Liver (tissue), 9 donors: ENCODE measurements around the gene PTGIR. TPM values are rescaled to one million over a fixed set of nuclear protein-coding genes. Genes with fewer than 3 reads are reported as not detected.
A peak's percentile ranks its signal among the peaks of the same experiment; 100 is the strongest.

Source experiments
- DNase-seq: peaks from one replicate; pipeline ENCODE4 v3.0.0-alpha.2; 2017; ENCODE audit warnings: low spot score
- H3K27ac ChIP-seq, 2 donors: one replicate each; pipeline ENCODE4 v1.7.0; 2013; ENCODE audit warnings: inconsistent platforms in 2 of 2, low read length in 2 of 2, control low read depth in 1 of 2, low read depth in 1 of 2, mild to moderate bottlenecking in 1 of 2
- H3K27me3 ChIP-seq, 4 donors: one replicate each; pipeline versions ENCODE4 v1.6.1 to v1.7.0; 2013; ENCODE audit warnings: low read length in 3 of 4, inconsistent platforms in 1 of 4, mild to moderate bottlenecking in 1 of 4, moderate library complexity in 1 of 4; ENCODE audit not compliant: control insufficient read depth in 4 of 4, insufficient read depth in 4 of 4
- H3K36me3 ChIP-seq, 4 donors: one replicate each; pipeline versions ENCODE4 v1.6.1 to v1.7.0; 2013; ENCODE audit warnings: low read length in 3 of 4, mild to moderate bottlenecking in 3 of 4, low read depth in 1 of 4, moderate library complexity in 1 of 4; ENCODE audit not compliant: control insufficient read depth in 4 of 4, insufficient read depth in 3 of 4
- H3K4me1 ChIP-seq, 4 donors: one replicate each; pipeline versions ENCODE4 v1.6.1 to v1.7.0; 2013; ENCODE audit warnings: low read length in 3 of 4, mild to moderate bottlenecking in 3 of 4, moderate library complexity in 1 of 4; ENCODE audit not compliant: control insufficient read depth in 4 of 4, insufficient read depth in 4 of 4
- H3K4me3 ChIP-seq, 3 donors: one replicate each; pipeline versions ENCODE4 v1.6.1 to v1.7.0; 2013; ENCODE audit warnings: low read length in 3 of 3, control low read depth in 1 of 3, low read depth in 1 of 3, mild to moderate bottlenecking in 1 of 3
- H3K9ac ChIP-seq, 2 donors: one replicate each; pipeline ENCODE4 v1.7.0; 2013; ENCODE audit warnings: low read length in 2 of 2, mild to moderate bottlenecking in 2 of 2, moderate library complexity in 2 of 2, control low read depth in 1 of 2, low read depth in 1 of 2
- H3K9me3 ChIP-seq, 4 donors: one replicate each; pipeline versions ENCODE4 v1.6.1 to v1.7.0; 2013; ENCODE audit warnings: low read length in 3 of 4; ENCODE audit not compliant: control insufficient read depth in 4 of 4
- EGR1 ChIP-seq, 2 donors: IDR thresholded peaks; 2 replicates each; pipeline ENCODE4 v1.6.1; 2016 to 2018; ENCODE audit warnings: antibody characterized with exemption in 2 of 2, low read depth in 2 of 2
- FOXA1 ChIP-seq: IDR thresholded peaks from 2 replicates; pipeline ENCODE4 v1.6.1; 2016; ENCODE audit warnings: antibody characterized with exemption
- HNF4A ChIP-seq, 2 donors: conservative IDR thresholded peaks; 2 replicates each; pipeline ENCODE4 v1.6.1; 2016; ENCODE audit warnings: antibody characterized with exemption in 2 of 2, mild to moderate bottlenecking in 2 of 2
- HNF4G ChIP-seq: IDR thresholded peaks from 2 replicates; pipeline ENCODE4 v1.6.1; 2016; ENCODE audit warnings: antibody characterized with exemption
- JUND ChIP-seq, 2 donors: IDR thresholded peaks; 2 replicates each; pipeline ENCODE4 v1.6.1; 2016; ENCODE audit warnings: antibody characterized with exemption in 2 of 2
- NR2F2 ChIP-seq: IDR thresholded peaks from 2 replicates; pipeline ENCODE4 v1.6.1; 2016; ENCODE audit warnings: antibody characterized with exemption
- RXRA ChIP-seq, 2 donors: IDR thresholded peaks; 2 replicates each; pipeline ENCODE4 v1.6.1; 2017 to 2018; ENCODE audit warnings: antibody characterized with exemption in 2 of 2, mild to moderate bottlenecking in 1 of 2
- SP1 ChIP-seq: IDR thresholded peaks from 2 replicates; pipeline ENCODE4 v1.6.1; 2018; ENCODE audit warnings: antibody characterized with exemption, mild to moderate bottlenecking
- TAF1 ChIP-seq: conservative IDR thresholded peaks from 2 replicates; pipeline ENCODE4 v1.6.1; 2016; ENCODE audit warnings: antibody characterized with exemption, mild to moderate bottlenecking
- YY1 ChIP-seq: IDR thresholded peaks from 2 replicates; pipeline ENCODE4 v1.6.1; 2016; ENCODE audit warnings: antibody characterized with exemption, mild to moderate bottlenecking
- WGBS: extraction: QIAGEN DNeasy Blood & Tissue Kit; methylation state at CpG from one replicate; pipeline ENCODE4 v1.1.7; 2013; 5-methylcytosine and 5-hydroxymethylcytosine counted together
- polyA plus RNA-seq, 2 donors: library from polyadenylated mRNA; stranded (reverse) in 1 of 2; unstranded in 1 of 2; fragments of 200-250 nt in 1 of 2; fragments of >200 nt in 1 of 2; fragmentation: Nextera tagmentation in 1 of 2; extraction: Ambion mirVana in 1 of 2; gene quantifications; one replicate each; pipeline versions ENCODE4 v1.2.1 to v1.2.3, GENCODE V29; 2013 to 2015
- total RNA-seq, 2 donors: library from RNA; depleted of rRNA; stranded (reverse); fragments of >200 nt; gene quantifications; one replicate each; pipeline ENCODE4 v1.2.3, GENCODE V29; 2014
- TF ChIP-seq, protein P1 (sequence below): IDR thresholded peaks from 2 replicates; pipeline ENCODE4 v1.6.1; 2016; ENCODE audit warnings: antibody characterized with exemption, mild to moderate bottlenecking
- TF ChIP-seq, protein P2 (sequence below): IDR thresholded peaks from 2 replicates; pipeline ENCODE4 v1.6.1; 2016; ENCODE audit warnings: antibody characterized with exemption
- TF ChIP-seq, protein P3 (sequence below): IDR thresholded peaks from 2 replicates; pipeline ENCODE4 v1.6.1; 2016; ENCODE audit warnings: antibody characterized with exemption
- donor health status: healthy.
- donor health status: healthy.
- donor health status: healthy.
- donor health status: healthy.
- donor health status: healthy.

PTGIR gene
- total and polyA plus RNA-seq, 4 donors, result 1.4 to 5.9 (median 2.9) TPM

DNA sequence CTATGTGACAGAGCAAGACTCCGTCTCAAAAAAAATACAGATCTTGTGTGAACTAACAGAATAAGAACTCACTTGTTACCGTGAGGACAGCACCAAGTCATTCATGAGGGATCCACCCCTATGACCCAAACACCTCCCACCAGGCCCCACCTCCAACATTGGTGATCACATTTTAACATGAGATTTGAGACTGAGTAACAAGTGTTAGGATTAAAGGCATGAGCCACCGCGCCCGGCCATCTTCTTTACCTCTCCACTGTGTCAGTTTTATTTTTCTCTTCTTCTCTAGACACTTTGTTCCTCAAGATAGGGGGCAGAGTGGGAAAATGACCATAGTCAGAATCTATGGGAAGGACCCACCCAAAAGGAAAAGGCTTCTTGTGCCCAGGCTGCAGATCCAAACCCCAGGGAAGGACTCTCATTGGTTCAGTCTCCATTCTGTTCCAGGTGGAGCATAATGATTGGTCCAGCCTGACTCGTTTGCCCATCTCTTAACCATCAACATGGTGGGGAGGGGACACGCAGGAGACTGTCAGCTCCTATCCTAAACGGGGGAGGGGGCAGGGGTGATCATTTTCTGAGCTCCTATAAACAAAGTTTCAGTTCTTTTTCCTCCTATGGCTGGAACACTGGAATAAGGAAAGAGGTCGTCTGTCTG, 25.0 kb downstream of the PTGIR start:
- H3K36me3 ChIP-seq, result no peaks in the 10 kb centered on the region
- peak overlapping the region; percentile 95 to 97 for H3K9ac ChIP-seq
- no peaks in the 10 kb centered on the region for H3K27me3 ChIP-seq
- WGBS, result 69% methylated on average over 9 of the region's 9 CpGs
- TF ChIP-seq EGR1 (IDR thresholded peaks at IDR 0.05; ENCODE audit: low read depth in 2 of 2) (no peak), TAF1 (no peak), SP1 (no peak)
- H3K9me3 ChIP-seq, result peaks cover 0 to 2% (median under 1%) of the 10 kb centered on the region in 4 donors
- no peak for DNase-seq
- peak overlapping the region; percentile 77 to 95 (median 82) for H3K4me3 ChIP-seq
- H3K27ac ChIP-seq, result peak overlapping the region; percentile 98 to 100
- peaks cover 6 to 34% (median 29%) of the 10 kb centered on the region in 4 donors for H3K4me1 ChIP-seq

DNA sequence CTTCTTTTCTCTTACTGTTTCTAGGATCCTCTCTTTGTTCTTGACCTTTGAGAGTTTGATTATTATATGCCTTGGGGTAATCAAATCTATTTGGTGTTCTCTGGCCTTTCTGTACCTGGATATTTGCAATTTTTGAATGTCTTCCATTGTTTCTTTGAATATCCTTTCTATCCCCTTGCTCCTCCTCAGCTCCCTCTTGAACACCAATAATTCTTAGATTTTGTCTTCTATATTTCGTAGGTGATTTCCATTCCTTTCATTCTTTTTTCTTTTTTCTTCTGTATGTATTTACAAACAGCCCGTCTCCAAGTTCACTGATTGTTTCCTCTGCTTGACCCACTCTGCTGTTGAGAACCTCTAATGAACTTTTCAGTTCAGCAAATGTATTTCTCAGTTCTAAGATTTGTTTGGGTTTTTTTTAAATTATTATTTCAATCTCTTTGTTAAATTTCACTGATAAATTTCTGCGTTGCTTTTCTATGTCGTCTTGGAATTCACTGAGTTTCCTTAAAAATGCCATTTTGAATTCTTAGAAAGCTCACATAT, 26.4 kb downstream of the PTGIR start:
- no peak for DNase-seq
- no peak overlapping the region for H3K9ac ChIP-seq
- peaks cover 2 to 20% (median 15%) of the 10 kb centered on the region in 4 donors for H3K4me1 ChIP-seq
- H3K27ac ChIP-seq, result no peak overlapping the region
- no peak for TF ChIP-seq YY1
- TF ChIP-seq, protein P1, sequence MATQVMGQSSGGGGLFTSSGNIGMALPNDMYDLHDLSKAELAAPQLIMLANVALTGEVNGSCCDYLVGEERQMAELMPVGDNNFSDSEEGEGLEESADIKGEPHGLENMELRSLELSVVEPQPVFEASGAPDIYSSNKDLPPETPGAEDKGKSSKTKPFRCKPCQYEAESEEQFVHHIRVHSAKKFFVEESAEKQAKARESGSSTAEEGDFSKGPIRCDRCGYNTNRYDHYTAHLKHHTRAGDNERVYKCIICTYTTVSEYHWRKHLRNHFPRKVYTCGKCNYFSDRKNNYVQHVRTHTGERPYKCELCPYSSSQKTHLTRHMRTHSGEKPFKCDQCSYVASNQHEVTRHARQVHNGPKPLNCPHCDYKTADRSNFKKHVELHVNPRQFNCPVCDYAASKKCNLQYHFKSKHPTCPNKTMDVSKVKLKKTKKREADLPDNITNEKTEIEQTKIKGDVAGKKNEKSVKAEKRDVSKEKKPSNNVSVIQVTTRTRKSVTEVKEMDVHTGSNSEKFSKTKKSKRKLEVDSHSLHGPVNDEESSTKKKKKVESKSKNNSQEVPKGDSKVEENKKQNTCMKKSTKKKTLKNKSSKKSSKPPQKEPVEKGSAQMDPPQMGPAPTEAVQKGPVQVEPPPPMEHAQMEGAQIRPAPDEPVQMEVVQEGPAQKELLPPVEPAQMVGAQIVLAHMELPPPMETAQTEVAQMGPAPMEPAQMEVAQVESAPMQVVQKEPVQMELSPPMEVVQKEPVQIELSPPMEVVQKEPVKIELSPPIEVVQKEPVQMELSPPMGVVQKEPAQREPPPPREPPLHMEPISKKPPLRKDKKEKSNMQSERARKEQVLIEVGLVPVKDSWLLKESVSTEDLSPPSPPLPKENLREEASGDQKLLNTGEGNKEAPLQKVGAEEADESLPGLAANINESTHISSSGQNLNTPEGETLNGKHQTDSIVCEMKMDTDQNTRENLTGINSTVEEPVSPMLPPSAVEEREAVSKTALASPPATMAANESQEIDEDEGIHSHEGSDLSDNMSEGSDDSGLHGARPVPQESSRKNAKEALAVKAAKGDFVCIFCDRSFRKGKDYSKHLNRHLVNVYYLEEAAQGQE, result no peak
- TF ChIP-seq SP1, result no peak
- no peak for TF ChIP-seq FOXA1
- TF ChIP-seq HNF4A (conservative IDR thresholded peaks at IDR 0.05), result no peak
- no peak for TF ChIP-seq JUND (IDR thresholded peaks at IDR 0.05)
- H3K27me3 ChIP-seq, result no peaks in the 10 kb centered on the region
- whole genome bisulfite sequencing, result 97% methylated on average over 4 of the region's 4 CpGs
- H3K4me3 ChIP-seq, result no peak overlapping the region
- H3K9me3 ChIP-seq, result peaks cover 0 to 2% (median under 1%) of the 10 kb centered on the region in 4 donors
- no peaks in the 10 kb centered on the region for H3K36me3 ChIP-seq

DNA sequence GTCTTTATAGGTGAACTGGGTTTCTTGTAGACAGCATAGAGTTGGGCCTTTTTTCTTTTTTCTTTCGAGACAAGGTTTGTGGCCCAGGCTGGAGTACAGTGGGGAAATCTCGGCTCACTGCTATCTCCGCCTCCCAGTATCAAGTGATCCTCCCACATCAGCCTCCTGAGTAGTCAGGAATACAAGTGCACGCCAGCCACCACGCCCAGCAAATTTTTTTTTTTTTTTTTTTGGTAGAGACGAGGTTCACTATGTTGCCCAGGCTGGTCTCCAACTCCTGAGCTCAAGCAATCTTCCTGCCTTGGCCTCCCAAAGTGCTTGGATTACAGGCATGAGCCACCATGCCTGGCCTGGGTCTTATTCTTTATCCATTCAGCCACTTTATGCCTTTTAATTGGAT, 28.9 kb downstream of the PTGIR start:
- H3K36me3 ChIP-seq, result no peaks in the 10 kb centered on the region
- peaks cover 0 to 4% (median 2%) of the 10 kb centered on the region in 4 donors for H3K4me1 ChIP-seq
- H3K27ac ChIP-seq, result no peak overlapping the region
- no peak for DNase-seq
- 89% methylated on average over 6 of the region's 6 CpGs for WGBS
- no peaks in the 10 kb centered on the region for H3K27me3 ChIP-seq
- H3K4me3 ChIP-seq, result no peak overlapping the region
- no peak for TF ChIP-seq RXRA (IDR thresholded peaks at IDR 0.05)
- no peak for TF ChIP-seq HNF4G
- TF ChIP-seq, protein P1, result no peak
- TF ChIP-seq NR2F2, result no peak
- TF ChIP-seq, protein P2, sequence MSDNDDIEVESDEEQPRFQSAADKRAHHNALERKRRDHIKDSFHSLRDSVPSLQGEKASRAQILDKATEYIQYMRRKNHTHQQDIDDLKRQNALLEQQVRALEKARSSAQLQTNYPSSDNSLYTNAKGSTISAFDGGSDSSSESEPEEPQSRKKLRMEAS, result no peak
- no peak for TF ChIP-seq JUND (IDR thresholded peaks at IDR 0.05)
- TF ChIP-seq, protein P3, sequence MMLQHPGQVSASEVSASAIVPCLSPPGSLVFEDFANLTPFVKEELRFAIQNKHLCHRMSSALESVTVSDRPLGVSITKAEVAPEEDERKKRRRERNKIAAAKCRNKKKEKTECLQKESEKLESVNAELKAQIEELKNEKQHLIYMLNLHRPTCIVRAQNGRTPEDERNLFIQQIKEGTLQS, result no peak
- H3K9ac ChIP-seq, result no peak overlapping the region
- H3K9me3 ChIP-seq, result peaks cover 0 to 2% (median under 1%) of the 10 kb centered on the region in 4 donors
